B cell (primary cell): Measurements from ENCODE around the gene RBM20. TPM values are rescaled to one million over a fixed set of nuclear protein-coding genes. Genes with fewer than 3 reads are reported as not detected.

Source experiments
- ATAC-seq: fragments of 200-7000 bp; cut with Tn5 transposase; one replicate; pipeline ENCODE4 v1.10.0; 2021; ENCODE audit warnings: low read depth, mild to moderate bottlenecking, moderate number of reproducible peaks, moderate library complexity
- CTCF ChIA-PET: fragments of 350-600 bp; sonication (Branson Sonifier 250); formaldehyde crosslinking; loops from one replicate; lab custom pipeline; 2021; ENCODE audit warnings: antibody characterized with exemption, inconsistent platforms; lab: Charles Lee
- POLR2A ChIA-PET: fragments of 350-600 bp; sonication (Branson Sonifier 250); formaldehyde crosslinking; loops from one replicate; lab custom pipeline; 2021; ENCODE audit warnings: antibody characterized with exemption; lab: Charles Lee
- DNase-seq: peaks from one replicate; pipeline ENCODE4 v3.0.0; 2013
- H2AFZ ChIP-seq: 2 replicates; pipeline ENCODE4 v1.6.1; 2012; ENCODE audit warnings: mild to moderate bottlenecking, low read depth, low read length; ENCODE audit not compliant: insufficient read depth, poor library complexity, severe bottlenecking
- H3K27ac ChIP-seq, 2 donors: 1 replicate in 1 of 2; 2 replicates in 1 of 2; pipeline ENCODE4 v1.5.1; 2012 to 2013; ENCODE audit warnings: low read length in 2 of 2, mild to moderate bottlenecking in 2 of 2, moderate library complexity in 1 of 2
- H3K27me3 ChIP-seq, 4 experiments: fragments of 200-600 bp in 1 of 4; sonication (generic) in 1 of 4; replicated peaks in 1 of 4; 1 replicate in 2 of 4; 2 replicates in 2 of 4; pipeline versions ENCODE4 v1.6.1 to v1.7.0; 2013 to 2016; ENCODE audit warnings: low read length in 3 of 4, mild to moderate bottlenecking in 2 of 4, mixed read lengths in 1 of 4, moderate library complexity in 1 of 4; ENCODE audit not compliant: insufficient read depth in 4 of 4, control insufficient read depth in 3 of 4; ENCODE audit errors: control extremely low read depth in 1 of 4
- H3K36me3 ChIP-seq, 2 experiments: replicated peaks in 1 of 2; 1 replicate in 1 of 2; 2 replicates in 1 of 2; pipeline versions ENCODE4 v1.6.1 to v1.7.1; 2013; ENCODE audit warnings: low read length in 1 of 2; ENCODE audit not compliant: insufficient read depth in 2 of 2, control insufficient read depth in 1 of 2; ENCODE audit errors: control extremely low read depth in 1 of 2, extremely low read depth in 1 of 2
- H3K4me1 ChIP-seq, 2 donors: fragments of 200-600 bp in 1 of 2; sonication (generic) in 1 of 2; 1 replicate in 1 of 2; 2 replicates in 1 of 2; pipeline versions ENCODE4 v1.5.1 to v1.6.1; 2013 to 2017; ENCODE audit warnings: low read length in 2 of 2; ENCODE audit not compliant: control insufficient read depth in 2 of 2, insufficient read depth in 2 of 2
- H3K4me2 ChIP-seq: replicated peaks from 2 replicates; pipeline ENCODE3; 2012; ENCODE audit warnings: mild to moderate bottlenecking, low read depth, low read length; ENCODE audit not compliant: poor library complexity, severe bottlenecking
- H3K4me3 ChIP-seq, 5 experiments: fragments of 200-600 bp in 1 of 5; sonication (generic) in 1 of 5; 1 replicate in 3 of 5; 2 replicates in 2 of 5; pipeline versions ENCODE4 v1.5.1 to v1.7.0; 2011 to 2016; ENCODE audit warnings: low read length in 4 of 5, mild to moderate bottlenecking in 4 of 5, low read depth in 2 of 5, control low read depth in 1 of 5, moderate library complexity in 1 of 5; ENCODE audit not compliant: insufficient read depth in 1 of 5; ENCODE audit errors: control extremely low read depth in 1 of 5, extremely low read depth in 1 of 5
- H3K79me2 ChIP-seq: fragments of 200-600 bp; sonication (generic); one replicate; pipeline ENCODE4 v1.6.0; 2016; ENCODE audit warnings: low read length; ENCODE audit not compliant: control insufficient read depth, insufficient read depth
- H3K9ac ChIP-seq: fragments of 200-600 bp; sonication (generic); 2 replicates; pipeline ENCODE4 v1.6.1; 2017; ENCODE audit warnings: mild to moderate bottlenecking, low read length, moderate library complexity
- H3K9me3 ChIP-seq, 3 donors: one replicate each; pipeline versions ENCODE4 v1.6.1 to v1.7.1; 2013; ENCODE audit warnings: low read length in 2 of 3; ENCODE audit not compliant: control insufficient read depth in 2 of 3, insufficient read depth in 1 of 3; ENCODE audit errors: control extremely low read depth in 1 of 3
- H4K20me1 ChIP-seq: 2 replicates; pipeline ENCODE4 v1.6.0; 2012; ENCODE audit warnings: mild to moderate bottlenecking, low read length; ENCODE audit not compliant: insufficient read depth, control insufficient read depth, poor library complexity, severe bottlenecking
- H3K27ac Mint-ChIP-seq: one replicate; pipeline ENCODE4 v1.8.0; 2021; ENCODE audit warnings: mixed read lengths
- H3K27me3 Mint-ChIP-seq: one replicate; pipeline ENCODE4 v1.8.0; 2021; ENCODE audit warnings: mixed read lengths
- H3K4me1 Mint-ChIP-seq: one replicate; pipeline ENCODE4 v1.8.0; 2021; ENCODE audit warnings: mixed read lengths
- H3K4me3 Mint-ChIP-seq: one replicate; pipeline ENCODE4 v1.8.0; 2021; ENCODE audit warnings: mixed read lengths
- H3K9me3 Mint-ChIP-seq: one replicate; pipeline ENCODE4 v1.8.0; 2022; ENCODE audit warnings: mixed read lengths; ENCODE audit not compliant: insufficient read depth
- CTCF ChIP-seq: fragments of 200-600 bp; IDR thresholded peaks from one replicate; pipeline ENCODE4 v1.8.0; 2022; ENCODE audit warnings: antibody characterized with exemption, mild to moderate bottlenecking
- EZH2 ChIP-seq: IDR thresholded peaks from 2 replicates; pipeline ENCODE4 v1.6.1; 2012; ENCODE audit warnings: borderline replicate concordance, low read depth, mild to moderate bottlenecking, moderate library complexity, low read length; ENCODE audit not compliant: insufficient read depth, poor library complexity, severe bottlenecking
- WGBS: methylation state at CpG from one replicate; pipeline ENCODE4 v1.1.5; 2013; ENCODE audit warnings: missing lambda C conversion rate; ENCODE audit not compliant: insufficient coverage; 5-methylcytosine and 5-hydroxymethylcytosine counted together
- intact Hi-C: fragments of 100-400 bp; cut with micrococcal nuclease; formaldehyde crosslinking; loops from one replicate; pipeline ENCODE4 v1.10.0; 2022
- polyA plus RNA-seq: library from polyadenylated mRNA; depleted of rRNA; stranded (reverse); fragments of >200 nt; gene quantifications from 2 replicates; pipeline ENCODE4 v1.2.3, GENCODE V29; 2012
- total RNA-seq, 2 donors: library from RNA; stranded (reverse); fragments of 120-200 nt in 1 of 2; gene quantifications; 1 replicate in 1 of 2; 2 replicates in 1 of 2; pipeline versions ENCODE4 v1.2.3 to v1.2.4, GENCODE V29; 2013 to 2022

RBM20 gene
- total and polyA plus RNA-seq, 2 donors (not counting 1 experiment from before 2014, with no cell fraction given): not detected

GRCh38 chr10:110815354-110816004 lies 171.3 kb downstream of the RBM20 start:
- Histone ChIP-seq H3K9me3 (no peaks in the 10 kb centered on the region), H3K4me3 (no peak overlapping the region), H3K36me3 (no peaks in the 10 kb centered on the region), H3K4me2 (no peak overlapping the region), H2AFZ (no peak overlapping the region), H3K27me3 (no peaks in the 10 kb centered on the region), H3K4me1 (peaks cover 7 to 12% of the 10 kb centered on the region in 2 donors), H4K20me1 (no peaks in the 10 kb centered on the region), H3K9ac (no peak overlapping the region), H3K27ac (no peak overlapping the region), H3K79me2 (no peaks in the 10 kb centered on the region)
- ATAC-seq: no peak
- no peak for DNase-seq
- intact Hi-C loops: no loop called here
- TF ChIP-seq CTCF: no peak
- TF ChIP-seq EZH2: no peak
- Mint-ChIP-seq H3K4me1 (peaks cover 18% of the 10 kb centered on the region), H3K4me3 (no peak overlapping the region), H3K9me3 (no peaks in the 10 kb centered on the region), H3K27ac (peak overlapping the region; percentile 50), H3K27me3 (no peaks in the 10 kb centered on the region)
- POLR2A ChIA-PET: no interaction called here
- WGBS: 50% methylated on average over 1 of the region's 1 CpG
- CTCF ChIA-PET: interaction anchor here (0.8 kb wide), 1 partner anchor 11 kb away, joined by 3 read pairs; no protein-coding TSS in a partner anchor

GRCh38 chr10:110817614-110818013 lies 173.5 kb downstream of the RBM20 start:
- ChIA-PET POLR2A (interaction anchor here (1.6 kb wide), 1 partner anchor 13 kb away, joined by 5 read pairs; no protein-coding TSS in a partner anchor), CTCF (interaction anchor here (0.6 to 1.5 kb wide), 3 partner anchors 14 to 76 kb away, joined by 3 to 5 read pairs (median 3); no protein-coding TSS in a partner anchor)
- no peak for TF ChIP-seq EZH2
- TF ChIP-seq CTCF: no peak
- Histone ChIP-seq H3K9me3 (no peaks in the 10 kb centered on the region), H3K27ac (no peak overlapping the region), H3K9ac (no peak overlapping the region), H3K4me3 (no peak overlapping the region), H4K20me1 (no peaks in the 10 kb centered on the region), H3K36me3 (no peaks in the 10 kb centered on the region), H3K79me2 (no peaks in the 10 kb centered on the region), H3K27me3 (no peaks in the 10 kb centered on the region), H2AFZ (peak overlapping the region; percentile 45), H3K4me1 (peaks cover 7 to 12% of the 10 kb centered on the region in 2 donors), H3K4me2 (peak overlapping the region; percentile 16)
- 39% methylated on average over 4 of the region's 4 CpGs for WGBS
- ATAC-seq (peak; percentile 57), DNase-seq (peak; percentile 38)
- peaks cover 25% of the 10 kb centered on the region for H3K4me1 Mint-ChIP-seq
- H3K9me3 Mint-ChIP-seq: no peaks in the 10 kb centered on the region
- intact Hi-C loops: no loop called here
- no peak overlapping the region for H3K27ac Mint-ChIP-seq
- no peak overlapping the region for H3K4me3 Mint-ChIP-seq
- no peaks in the 10 kb centered on the region for H3K27me3 Mint-ChIP-seq
